H9 (cell line): Measurements from ENCODE around the gene DEUP1. TPM values are rescaled to one million over a fixed set of nuclear protein-coding genes. Genes with fewer than 3 reads are reported as not detected.

ENCODE experiments used
- DNase-seq: peaks from one replicate; pipeline ENCODE4 v3.0.0-alpha.2; 2017
- H2AFZ ChIP-seq: one replicate; pipeline ENCODE4 v1.6.1; 2013; ENCODE audit warnings: mild to moderate bottlenecking, low read length, control low read depth, moderate library complexity
- H2AK5ac ChIP-seq: 2 replicates; pipeline ENCODE4 v1.6.1; 2013; ENCODE audit warnings: low read length, control low read depth, mixed read lengths; ENCODE audit not compliant: insufficient read length
- H2BK120ac ChIP-seq: one replicate; pipeline ENCODE4 v1.6.1; 2013; ENCODE audit warnings: low read depth, mild to moderate bottlenecking, low read length, control low read depth, inconsistent platforms; ENCODE audit not compliant: poor library complexity, severe bottlenecking
- H2BK12ac ChIP-seq: 2 replicates; pipeline ENCODE4 v1.6.1; 2013; ENCODE audit warnings: low read length, control low read depth, mixed read lengths, low read depth; ENCODE audit not compliant: insufficient read length
- H2BK15ac ChIP-seq: 2 replicates; pipeline ENCODE4 v1.6.1; 2013; ENCODE audit warnings: low read depth, low read length, control low read depth
- H2BK20ac ChIP-seq: one replicate; pipeline ENCODE4 v1.6.1; 2013; ENCODE audit warnings: low read depth, mild to moderate bottlenecking, low read length, control low read depth, inconsistent platforms; ENCODE audit not compliant: poor library complexity, severe bottlenecking
- H2BK5ac ChIP-seq: 2 replicates; pipeline ENCODE4 v1.6.1; 2013; ENCODE audit warnings: low read length, control low read depth, mixed read lengths; ENCODE audit not compliant: insufficient read length
- H3K14ac ChIP-seq: 2 replicates; pipeline ENCODE4 v1.6.1; 2013; ENCODE audit warnings: low read length, control low read depth; ENCODE audit not compliant: insufficient read depth
- H3K18ac ChIP-seq: 2 replicates; pipeline ENCODE4 v1.6.1; 2013; ENCODE audit warnings: low read depth, mild to moderate bottlenecking, mixed read lengths, low read length, control low read depth; ENCODE audit not compliant: insufficient read length
- H3K23ac ChIP-seq: 2 replicates; pipeline ENCODE4 v1.6.1; 2013; ENCODE audit warnings: low read length, control low read depth, mixed read lengths, low read depth; ENCODE audit not compliant: insufficient read length
- H3K23me2 ChIP-seq: 2 replicates; pipeline ENCODE4 v1.6.1; 2013; ENCODE audit warnings: low read depth, mild to moderate bottlenecking, mixed read lengths, low read length, control low read depth; ENCODE audit not compliant: insufficient read length, poor library complexity, severe bottlenecking
- H3K27ac ChIP-seq: 2 replicates; pipeline ENCODE4 v1.5.1; 2013; ENCODE audit warnings: low read length, control low read depth, mixed read lengths, low read depth; ENCODE audit not compliant: insufficient read length
- H3K27me3 ChIP-seq: 2 replicates; pipeline ENCODE4 v1.6.1; 2013; ENCODE audit warnings: low read length, control low read depth, inconsistent platforms; ENCODE audit not compliant: insufficient read depth
- H3K4ac ChIP-seq: 2 replicates; pipeline ENCODE4 v1.6.1; 2013; ENCODE audit warnings: low read depth, mild to moderate bottlenecking, control low read depth, inconsistent platforms, low read length, moderate library complexity
- H3K4me1 ChIP-seq: 2 replicates; pipeline ENCODE4 v1.6.1; 2013; ENCODE audit warnings: low read length, control low read depth, inconsistent platforms; ENCODE audit not compliant: insufficient read depth
- H3K4me2 ChIP-seq: 2 replicates; pipeline ENCODE4 v1.6.1; 2013; ENCODE audit warnings: low read length, control low read depth, mixed read lengths; ENCODE audit not compliant: insufficient read length, insufficient read depth
- H3K56ac ChIP-seq: 2 replicates; pipeline ENCODE4 v1.6.1; 2013; ENCODE audit warnings: low read depth, mild to moderate bottlenecking, mixed read lengths, low read length, control low read depth; ENCODE audit not compliant: insufficient read length
- H3K79me1 ChIP-seq: 2 replicates; pipeline ENCODE4 v1.6.1; 2013; ENCODE audit warnings: low read depth, mild to moderate bottlenecking, moderate library complexity, low read length, control low read depth, inconsistent platforms; ENCODE audit not compliant: insufficient read depth, poor library complexity, severe bottlenecking
- H3K79me2 ChIP-seq: 2 replicates; pipeline ENCODE4 v1.6.1; 2013; ENCODE audit warnings: low read length, control low read depth, inconsistent platforms; ENCODE audit not compliant: insufficient read depth
- H3K9ac ChIP-seq: 2 replicates; pipeline ENCODE4 v1.6.1; 2013; ENCODE audit warnings: low read length, control low read depth, mixed read lengths; ENCODE audit not compliant: insufficient read length; ENCODE audit errors: extremely low read depth
- H3K9me3 ChIP-seq: one replicate; pipeline ENCODE4 v1.6.1; 2013; ENCODE audit warnings: low read depth, low read length, inconsistent platforms; ENCODE audit not compliant: control insufficient read depth
- H3T11ph ChIP-seq: one replicate; pipeline ENCODE4 v1.6.1; 2013; ENCODE audit warnings: mild to moderate bottlenecking, low read length, control low read depth, inconsistent platforms
- H4K20me1 ChIP-seq: one replicate; pipeline ENCODE4 v1.6.1; 2013; ENCODE audit not compliant: control insufficient read depth, insufficient read length, insufficient read depth
- H4K5ac ChIP-seq: 2 replicates; pipeline ENCODE4 v1.6.1; 2013; ENCODE audit warnings: low read depth, mild to moderate bottlenecking, mixed read lengths, low read length, control low read depth; ENCODE audit not compliant: insufficient read length
- H4K8ac ChIP-seq: replicated peaks from 2 replicates; pipeline ENCODE4 v1.6.1; 2013; ENCODE audit warnings: low read length, control low read depth, mixed read lengths, low read depth; ENCODE audit not compliant: insufficient read length
- H4K91ac ChIP-seq: 2 replicates; pipeline ENCODE4 v1.6.1; 2013; ENCODE audit warnings: low read depth, mild to moderate bottlenecking, moderate library complexity, mixed read lengths, low read length, control low read depth; ENCODE audit not compliant: insufficient read length
- H3K27ac Mint-ChIP-seq, 3 experiments: 2 replicates in 2 of 3; 3 replicates in 1 of 3; pipeline ENCODE4 v1.8.0; 2020 to 2021; ENCODE audit warnings: mixed read lengths in 3 of 3, mild to moderate bottlenecking in 1 of 3, moderate library complexity in 1 of 3
- H3K27me3 Mint-ChIP-seq: 2 replicates; pipeline ENCODE4 v1.8.0; 2021; ENCODE audit warnings: low read depth, mild to moderate bottlenecking, moderate library complexity, mixed read lengths
- H3K36me3 Mint-ChIP-seq, 3 experiments: 2 replicates in 2 of 3; 3 replicates in 1 of 3; pipeline ENCODE4 v1.8.0; 2020 to 2021; ENCODE audit warnings: low read depth in 3 of 3, mixed read lengths in 3 of 3; ENCODE audit not compliant: insufficient read depth in 1 of 3
- H3K4me1 Mint-ChIP-seq, 2 experiments: 2 replicates each; pipeline ENCODE4 v1.8.0; 2020; ENCODE audit warnings: mixed read lengths in 2 of 2
- H3K4me3 Mint-ChIP-seq, 2 experiments: 2 replicates in 1 of 2; 3 replicates in 1 of 2; pipeline ENCODE4 v1.8.0; 2020 to 2021; ENCODE audit warnings: mild to moderate bottlenecking in 2 of 2, mixed read lengths in 2 of 2, moderate library complexity in 1 of 2
- H3K9me3 Mint-ChIP-seq, 2 experiments: 2 replicates in 1 of 2; 3 replicates in 1 of 2; pipeline ENCODE4 v1.8.0; 2020; ENCODE audit warnings: mild to moderate bottlenecking in 2 of 2, mixed read lengths in 2 of 2, moderate library complexity in 1 of 2
- CTCF ChIP-seq: fragments of 200-600 bp; sonication (generic); conservative IDR thresholded peaks from 3 replicates; pipeline ENCODE4 v1.8.0; 2021; ENCODE audit warnings: antibody characterized with exemption, mild to moderate bottlenecking
- WGBS: extraction: QIAGEN DNeasy Blood & Tissue Kit; methylation state at CpG from one replicate; pipeline ENCODE4 v1.1.7; 2013; ENCODE audit warnings: missing lambda C conversion rate, low lambda C conversion rate, mixed read lengths; ENCODE audit not compliant: insufficient read length; ENCODE audit errors: extremely low coverage; 5-methylcytosine and 5-hydroxymethylcytosine counted together
- total RNA-seq: library from RNA; stranded (reverse); gene quantifications from 2 replicates; pipeline ENCODE4 v1.2.1, GENCODE V29; 2021

The DEUP1 gene
- total RNA-seq, 1 experiment from 2014 or later: 0.22 TPM

DNA sequence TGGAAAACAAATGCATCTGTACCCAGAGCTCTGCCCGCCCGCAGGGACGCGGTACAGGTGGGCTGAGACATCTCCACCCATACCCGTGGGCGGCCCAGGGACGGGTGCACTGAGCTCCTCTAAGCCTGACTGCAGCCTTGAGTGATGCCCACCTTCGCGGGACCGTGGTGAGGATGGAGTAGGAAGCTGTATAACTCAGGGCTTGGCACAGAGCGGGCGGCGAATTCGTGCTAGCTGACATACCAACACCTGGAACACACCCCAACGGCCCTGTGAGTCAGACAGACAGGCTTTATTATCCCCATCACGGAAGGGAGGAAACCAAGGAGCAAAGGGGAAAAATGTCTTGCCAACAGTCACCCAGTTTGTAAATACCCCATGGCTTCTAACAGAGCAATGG lies 150.7 kb downstream of the DEUP1 start:
- H4K5ac ChIP-seq: no peak overlapping the region
- H3K4ac ChIP-seq: no peak overlapping the region
- H3K9me3 ChIP-seq: no peaks in the 10 kb centered on the region
- TF ChIP-seq CTCF: no peak
- H3K4me2 ChIP-seq: no peak overlapping the region
- peaks cover 57 to 59% of the 10 kb centered on the region in 2 experiments for H3K4me1 Mint-ChIP-seq
- peak overlapping the region in 1 of 3 experiments; percentile 16; a peak in 1 of 7 replicates for H3K27ac Mint-ChIP-seq
- no peak overlapping the region for H3K18ac ChIP-seq
- no peak overlapping the region for H3K14ac ChIP-seq
- peaks cover 6 to 21% (median 9%) of the 10 kb centered on the region in 3 experiments for H3K36me3 Mint-ChIP-seq
- H2BK12ac ChIP-seq: no peak overlapping the region
- no peak overlapping the region for H3K4me3 Mint-ChIP-seq
- H2AK5ac ChIP-seq: no peak overlapping the region
- no peak overlapping the region for H2AFZ ChIP-seq
- no peak overlapping the region for H4K91ac ChIP-seq
- H3K23ac ChIP-seq: no peak overlapping the region
- DNase-seq: no peak
- no peaks in the 10 kb centered on the region for H3K23me2 ChIP-seq
- H3K27me3 ChIP-seq: no peaks in the 10 kb centered on the region
- H3K27me3 Mint-ChIP-seq: no peaks in the 10 kb centered on the region
- no peaks in the 10 kb centered on the region for H3K79me1 ChIP-seq
- no peak overlapping the region for H2BK120ac ChIP-seq
- H3T11ph ChIP-seq: no peak overlapping the region
- H3K9me3 Mint-ChIP-seq: no peaks in the 10 kb centered on the region
- H2BK5ac ChIP-seq: no peak overlapping the region
- no peak overlapping the region for H3K56ac ChIP-seq
- no peak overlapping the region for H2BK15ac ChIP-seq
- no peak overlapping the region for H4K8ac ChIP-seq
- H2BK20ac ChIP-seq: no peak overlapping the region
- peaks cover 14% of the 10 kb centered on the region; the same call in 1 of the 2 replicates for H3K4me1 ChIP-seq
- H3K79me2 ChIP-seq: no peaks in the 10 kb centered on the region
- no peaks in the 10 kb centered on the region for H4K20me1 ChIP-seq
- H3K27ac ChIP-seq: no peak overlapping the region
- no peak overlapping the region for H3K9ac ChIP-seq
- WGBS: no CpG with 5 or more reads among the region's 16 CpGs
